Astrocyte of the spinal cord (primary cell): ENCODE results near the gene RGS18.
"Not testable (repeated sequence)": the region's sequence is repeated elsewhere in the genome, so short reads cannot be mapped to it uniquely, and the experiment has no call there.

ENCODE experiments used
- DNase-seq: peaks from one replicate; pipeline ENCODE4 v3.0.0; 2011; ENCODE audit warnings: low read depth, low spot score
- H3K4me3 ChIP-seq: 2 replicates; pipeline ENCODE4 v1.5.1; 2011; ENCODE audit warnings: low read depth, mild to moderate bottlenecking, low read length, moderate library complexity
- CTCF ChIP-seq: IDR thresholded peaks from 2 replicates; pipeline ENCODE4 v1.5.1; 2012; ENCODE audit warnings: low read depth, mild to moderate bottlenecking, low read length, inconsistent platforms
- in situ Hi-C: cut with HindIII; loops from 2 replicates; pipeline ENCODE4 v1.10.0; 2017; ENCODE audit warnings: low sequenced_read_pairs

Gene RGS18

GRCh38 chr1:192126030-192126619, 32.1 kb upstream of the RGS18 start:
- TF ChIP-seq CTCF = no peak
- in situ Hi-C loops = no loop called here
- no peak for DNase-seq
- no peak overlapping the region for H3K4me3 ChIP-seq

GRCh38 chr1:192130175-192130574, 28.1 kb upstream of the RGS18 start:
- no peak overlapping the region for H3K4me3 ChIP-seq
- no peak for TF ChIP-seq CTCF
- in situ Hi-C loops = no loop called here
- no peak for DNase-seq

- DNase-seq, in situ Hi-C loops, H3K4me3 ChIP-seq: not testable (repeated sequence)
Observed at GRCh38 chr1:192130865-192131264, 27.4 kb upstream of the RGS18 start.

GRCh38 chr1:192131914-192132313, 26.3 kb upstream of the RGS18 start:
- TF ChIP-seq CTCF = no peak
- H3K4me3 ChIP-seq = no peak overlapping the region
- DNase-seq = no peak
- in situ Hi-C loops = no loop called here

- in situ Hi-C loops = no loop called here
- H3K4me3 ChIP-seq = no peak overlapping the region
- TF ChIP-seq CTCF = no peak
- DNase-seq = peak; percentile 37
Observed at GRCh38 chr1:192133350-192133926, 24.8 kb upstream of the RGS18 start.

- in situ Hi-C loops = no loop called here
- H3K4me3 ChIP-seq = no peak overlapping the region
- DNase-seq = no peak
- TF ChIP-seq CTCF = no peak
Observed at GRCh38 chr1:192140382-192140781, 17.9 kb upstream of the RGS18 start.

GRCh38 chr1:192147221-192147620, 11.0 kb upstream of the RGS18 start:
- TF ChIP-seq CTCF = no peak
- no peak for DNase-seq
- H3K4me3 ChIP-seq = no peak overlapping the region
- in situ Hi-C loops = no loop called here
